ENCODE data around the gene NR0B2.

GRCh38 chr1:26957306-26957705, 43.5 kb upstream of the NR0B2 start:
- TF ChIP-seq CTCF (IDR thresholded peaks at IDR 0.05) (no peak), POLR2A (IDR thresholded peaks at IDR 0.05) (no peak)

All from testis (tissue), 2 donors.